Breast epithelium (tissue), 4 donors: ENCODE results near the gene DEXI. TPM values are rescaled to one million over a fixed set of nuclear protein-coding genes. Genes with fewer than 3 reads are reported as not detected.

ENCODE experiments used
- DNase-seq, 2 donors: peaks; one replicate each; pipeline ENCODE4 v3.0.0-alpha.2; 2019; ENCODE audit warnings: low spot score in 2 of 2
- H3K27ac ChIP-seq, 2 donors: fragments of 200-600 bp; sonication (generic) in 1 of 2; one replicate each; pipeline ENCODE4 v1.5.1; 2016 to 2019; ENCODE audit warnings: mild to moderate bottlenecking in 1 of 2
- H3K27me3 ChIP-seq, 2 donors: fragments of 200-600 bp; sonication (generic) in 1 of 2; one replicate each; pipeline versions ENCODE4 v1.5.1 to v1.6.0; 2017 to 2019; ENCODE audit warnings: control low read depth in 1 of 2, mild to moderate bottlenecking in 1 of 2
- H3K36me3 ChIP-seq: fragments of 200-600 bp; one replicate; pipeline ENCODE4 v1.5.1; 2019
- H3K4me1 ChIP-seq, 2 donors: fragments of 200-600 bp; sonication (generic); one replicate each; pipeline ENCODE4 v1.5.1; 2016 to 2019; ENCODE audit warnings: control low read depth in 1 of 2
- H3K4me3 ChIP-seq, 3 donors: fragments of 200-600 bp; sonication (generic); 1 replicate in 2 of 3; 2 replicates in 1 of 3; pipeline ENCODE4 v1.5.1; 2016 to 2019; ENCODE audit warnings: mild to moderate bottlenecking in 3 of 3, moderate library complexity in 2 of 3
- H3K9me3 ChIP-seq, 2 donors: fragments of 200-600 bp; sonication (generic) in 1 of 2; one replicate each; pipeline ENCODE4 v1.5.1; 2016 to 2019; ENCODE audit warnings: control low read depth in 1 of 2
- POLR2A ChIP-seq: fragments of 450-650 bp; IDR thresholded peaks from one replicate; pipeline ENCODE4 v1.6.1; 2016; ENCODE audit warnings: antibody characterized with exemption, mild to moderate bottlenecking, moderate library complexity
- POLR2AphosphoS5 ChIP-seq, 3 donors: sonication (generic); formaldehyde crosslinking; IDR thresholded peaks; one replicate each; pipeline ENCODE4 v1.6.1; 2017; ENCODE audit warnings: antibody characterized with exemption in 3 of 3
- intact Hi-C: fragments of 100-400 bp; cut with DNase I; formaldehyde crosslinking; loops from one replicate; pipeline ENCODE4 v1.15.1; 2023; ENCODE audit warnings: low total_unique reads
- total RNA-seq, 3 donors: library from RNA; depleted of rRNA; stranded (reverse); fragments of >200 nt; gene quantifications; one replicate each; pipeline ENCODE4 v1.1.0, GENCODE V29; 2016
- TF ChIP-seq, protein P1 (sequence below), 3 donors: fragments of 450-650 bp; IDR thresholded peaks; one replicate each; pipeline ENCODE4 v1.5.1; 2016 to 2017; ENCODE audit warnings: antibody characterized with exemption in 3 of 3, mild to moderate bottlenecking in 3 of 3, moderate library complexity in 3 of 3

Gene DEXI
- 10 to 100 TPM; 50.3 to 88.5 (median 52.8) TPM for total RNA-seq

DNA sequence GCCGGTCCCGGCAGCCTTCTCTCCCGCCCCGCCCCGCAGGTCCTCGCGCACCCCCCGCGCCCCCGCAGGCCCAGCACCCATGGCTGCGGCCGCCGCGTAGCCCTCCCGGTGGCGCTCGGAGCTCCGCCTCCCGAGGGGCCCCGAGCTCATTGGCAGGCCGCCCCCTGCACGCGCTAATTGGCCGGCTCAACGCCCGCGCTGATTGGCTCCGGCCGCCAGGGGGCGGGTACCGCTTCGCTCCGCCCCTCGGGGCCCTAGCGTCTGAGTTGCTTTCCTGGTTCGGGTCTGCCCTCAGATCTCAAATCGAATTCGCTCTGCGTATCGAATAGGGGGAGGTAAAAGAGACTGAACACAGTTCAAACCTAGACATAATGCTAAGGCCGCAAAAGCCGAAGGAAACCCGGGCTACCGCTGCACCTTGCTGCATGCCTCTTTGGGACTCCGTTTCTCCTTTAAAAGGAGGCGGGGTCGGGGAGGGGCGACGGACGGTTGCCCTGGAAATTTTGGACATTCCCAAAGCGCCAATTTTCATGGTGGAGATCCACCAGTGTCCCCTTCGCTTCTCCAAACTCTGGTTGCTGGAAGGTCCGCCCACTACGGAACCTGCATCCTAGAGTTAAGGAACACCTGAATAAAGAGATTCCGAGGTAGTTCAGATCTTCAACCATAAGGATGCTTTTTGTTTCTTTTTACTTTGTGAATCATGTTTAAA is at the start of gene DEXI:
TSS of gene DEXI (minus strand) at position 117 of the 712 bp plus-strand sequence. CDS start 463 bp downstream, outside the sequence.
- H3K36me3 ChIP-seq = no peaks in the 10 kb centered on the region
- intact Hi-C loops = no loop called here

DNA sequence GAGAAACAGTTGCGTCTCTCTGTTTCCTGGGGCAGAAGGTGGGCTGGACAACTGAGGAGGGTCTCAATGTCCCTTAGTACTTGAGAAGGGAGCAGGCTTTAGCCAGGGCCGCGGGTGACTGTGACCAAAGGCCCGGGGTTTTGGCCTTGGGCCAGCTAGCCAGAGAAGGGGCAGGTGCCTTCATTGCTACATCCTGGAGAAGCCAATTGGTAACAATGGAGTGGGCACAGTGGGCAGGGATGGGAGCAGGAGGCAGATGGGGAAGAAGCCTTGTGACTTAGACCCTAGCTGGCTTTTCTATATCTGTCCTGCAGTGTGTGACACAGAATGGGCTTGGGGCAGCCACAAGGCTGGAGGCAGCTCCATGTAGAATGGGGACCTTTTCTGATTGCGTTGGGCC is 48.1 kb upstream of the DEXI start:
- H3K27ac ChIP-seq = no peak overlapping the region
- intact Hi-C loops = no loop called here
- no peaks in the 10 kb centered on the region for H3K4me1 ChIP-seq
- TF ChIP-seq POLR2A (no peak), POLR2AphosphoS5 (IDR thresholded peaks at IDR 0.05) (no peak)
- TF ChIP-seq, protein P1, sequence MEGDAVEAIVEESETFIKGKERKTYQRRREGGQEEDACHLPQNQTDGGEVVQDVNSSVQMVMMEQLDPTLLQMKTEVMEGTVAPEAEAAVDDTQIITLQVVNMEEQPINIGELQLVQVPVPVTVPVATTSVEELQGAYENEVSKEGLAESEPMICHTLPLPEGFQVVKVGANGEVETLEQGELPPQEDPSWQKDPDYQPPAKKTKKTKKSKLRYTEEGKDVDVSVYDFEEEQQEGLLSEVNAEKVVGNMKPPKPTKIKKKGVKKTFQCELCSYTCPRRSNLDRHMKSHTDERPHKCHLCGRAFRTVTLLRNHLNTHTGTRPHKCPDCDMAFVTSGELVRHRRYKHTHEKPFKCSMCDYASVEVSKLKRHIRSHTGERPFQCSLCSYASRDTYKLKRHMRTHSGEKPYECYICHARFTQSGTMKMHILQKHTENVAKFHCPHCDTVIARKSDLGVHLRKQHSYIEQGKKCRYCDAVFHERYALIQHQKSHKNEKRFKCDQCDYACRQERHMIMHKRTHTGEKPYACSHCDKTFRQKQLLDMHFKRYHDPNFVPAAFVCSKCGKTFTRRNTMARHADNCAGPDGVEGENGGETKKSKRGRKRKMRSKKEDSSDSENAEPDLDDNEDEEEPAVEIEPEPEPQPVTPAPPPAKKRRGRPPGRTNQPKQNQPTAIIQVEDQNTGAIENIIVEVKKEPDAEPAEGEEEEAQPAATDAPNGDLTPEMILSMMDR (IDR thresholded peaks at IDR 0.05) = no peak
- H3K4me3 ChIP-seq = no peak overlapping the region
- DNase-seq = no peak
- no peaks in the 10 kb centered on the region for H3K27me3 ChIP-seq
- no peaks in the 10 kb centered on the region for H3K36me3 ChIP-seq
- H3K9me3 ChIP-seq = no peaks in the 10 kb centered on the region

More for the DNA sequence above, at the start of gene DEXI:
- no peaks in the 10 kb centered on the region for H3K27me3 ChIP-seq
- no peaks in the 10 kb centered on the region for H3K9me3 ChIP-seq
- H3K4me1 ChIP-seq = peaks cover 19 to 48% of the 10 kb centered on the region in 2 donors
- H3K4me3 ChIP-seq = peak within 1 kb of the TSS; percentile 72 to 94 (median 73)
- peak; percentile 91 to 93 for DNase-seq
- no peak for TF ChIP-seq POLR2A
- TF ChIP-seq, protein P1 (IDR thresholded peaks at IDR 0.05) = peak in 1 of 3 donors; percentile 67
- peak; percentile 36 to 69 (median 46) for TF ChIP-seq POLR2AphosphoS5 (IDR thresholded peaks at IDR 0.05)
- H3K27ac ChIP-seq = peak within 1 kb of the TSS; percentile 83 to 84

DNA sequence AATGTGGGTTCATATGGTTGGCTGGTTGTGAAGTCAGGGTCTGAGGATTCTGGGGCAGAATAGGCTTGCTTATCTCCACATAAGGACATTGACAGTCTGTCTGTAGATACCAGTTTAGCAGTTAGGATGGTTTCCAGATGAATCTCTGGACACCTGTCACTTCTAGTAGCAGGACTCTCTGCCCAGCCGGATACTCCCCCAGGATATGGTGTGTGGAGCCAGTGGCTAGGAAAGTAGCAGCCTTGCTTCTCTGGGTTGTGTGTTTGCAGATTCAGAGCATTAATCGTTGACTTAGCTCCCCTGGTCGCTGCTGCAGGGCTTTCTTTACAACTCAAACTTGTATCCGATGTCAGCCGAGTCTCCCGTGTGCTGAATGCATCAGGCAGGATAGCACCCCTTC is 47.3 kb upstream of the DEXI start:
- H3K36me3 ChIP-seq = no peaks in the 10 kb centered on the region
- H3K9me3 ChIP-seq = no peaks in the 10 kb centered on the region
- no peaks in the 10 kb centered on the region for H3K27me3 ChIP-seq
- no peak overlapping the region for H3K4me3 ChIP-seq
- H3K4me1 ChIP-seq = no peaks in the 10 kb centered on the region
- DNase-seq = no peak
- intact Hi-C loops = no loop called here
- no peak overlapping the region for H3K27ac ChIP-seq
- TF ChIP-seq POLR2A = no peak

DNA sequence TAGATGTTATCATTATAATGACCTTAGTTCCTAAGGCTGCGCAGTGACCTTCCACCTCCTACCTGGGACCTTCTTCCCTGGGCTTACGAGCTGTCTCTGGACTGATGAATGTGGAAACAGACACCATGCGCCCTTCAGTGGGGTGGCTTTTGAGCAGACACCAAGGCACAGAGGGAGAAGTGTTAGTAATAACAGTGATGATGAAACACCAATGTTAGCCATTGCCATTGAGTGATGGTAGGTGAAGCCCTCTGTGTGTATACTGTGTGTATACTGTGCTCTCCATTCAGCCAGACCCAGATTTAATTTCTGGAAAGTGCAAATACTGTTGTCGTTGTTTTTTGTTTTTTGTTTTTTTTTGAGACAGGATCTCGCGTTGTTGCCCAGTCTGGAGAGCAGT is 46.6 kb upstream of the DEXI start:
- no peak for DNase-seq
- no peaks in the 10 kb centered on the region for H3K27me3 ChIP-seq
- TF ChIP-seq, protein P1 (IDR thresholded peaks at IDR 0.05) = no peak
- TF ChIP-seq POLR2A (no peak), POLR2AphosphoS5 (IDR thresholded peaks at IDR 0.05) (no peak)
- intact Hi-C loops = no loop called here
- no peaks in the 10 kb centered on the region for H3K4me1 ChIP-seq
- H3K4me3 ChIP-seq = no peak overlapping the region
- no peaks in the 10 kb centered on the region for H3K36me3 ChIP-seq
- H3K27ac ChIP-seq = no peak overlapping the region
- H3K9me3 ChIP-seq = no peaks in the 10 kb centered on the region

DNA sequence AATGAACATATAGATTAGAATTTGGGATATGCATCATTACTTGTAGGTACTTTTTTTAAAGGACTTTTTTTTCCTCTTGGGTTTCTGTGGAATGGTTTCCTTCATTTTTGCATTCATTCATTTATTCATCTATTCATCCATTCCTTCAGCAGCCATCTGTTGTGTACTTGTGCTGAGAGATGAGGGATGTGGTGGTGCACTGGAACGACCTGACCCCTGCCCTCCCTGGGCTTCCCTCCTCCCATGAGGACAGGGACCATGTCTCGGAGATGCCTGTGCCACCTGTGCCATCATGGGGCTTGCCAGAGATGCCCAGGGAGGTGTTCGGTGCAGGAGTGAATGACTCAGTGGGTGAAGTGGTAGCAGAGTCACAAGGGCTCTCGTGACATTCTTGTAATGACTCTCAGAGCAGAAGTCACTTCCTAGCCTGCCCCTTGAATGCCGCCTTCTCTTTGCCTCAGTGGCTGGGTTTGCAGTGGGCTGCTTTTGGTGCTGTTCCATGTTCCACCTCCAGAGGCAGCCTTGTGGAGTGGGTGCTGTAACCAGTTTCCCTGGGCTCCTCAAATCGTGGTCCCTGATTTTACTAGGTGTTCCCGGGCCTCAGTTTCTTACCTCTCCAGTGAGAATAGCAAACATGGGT is 46.0 kb upstream of the DEXI start:
- Histone ChIP-seq H3K4me3 (no peak overlapping the region), H3K36me3 (no peaks in the 10 kb centered on the region), H3K27ac (no peak overlapping the region), H3K9me3 (no peaks in the 10 kb centered on the region), H3K27me3 (no peaks in the 10 kb centered on the region), H3K4me1 (no peaks in the 10 kb centered on the region)
- intact Hi-C loops = no loop called here
- no peak for DNase-seq
- TF ChIP-seq, protein P1 (IDR thresholded peaks at IDR 0.05) = no peak
- no peak for TF ChIP-seq POLR2A
- no peak for TF ChIP-seq POLR2AphosphoS5 (IDR thresholded peaks at IDR 0.05)
